ENCODE data around the gene ABCC1. TPM values are rescaled to one million over a fixed set of nuclear protein-coding genes. Genes with fewer than 3 reads are reported as not detected.

ABCC1 gene
- total RNA-seq, 2 experiments from 2014 or later, result 42.9 to 44.8 TPM

DNA sequence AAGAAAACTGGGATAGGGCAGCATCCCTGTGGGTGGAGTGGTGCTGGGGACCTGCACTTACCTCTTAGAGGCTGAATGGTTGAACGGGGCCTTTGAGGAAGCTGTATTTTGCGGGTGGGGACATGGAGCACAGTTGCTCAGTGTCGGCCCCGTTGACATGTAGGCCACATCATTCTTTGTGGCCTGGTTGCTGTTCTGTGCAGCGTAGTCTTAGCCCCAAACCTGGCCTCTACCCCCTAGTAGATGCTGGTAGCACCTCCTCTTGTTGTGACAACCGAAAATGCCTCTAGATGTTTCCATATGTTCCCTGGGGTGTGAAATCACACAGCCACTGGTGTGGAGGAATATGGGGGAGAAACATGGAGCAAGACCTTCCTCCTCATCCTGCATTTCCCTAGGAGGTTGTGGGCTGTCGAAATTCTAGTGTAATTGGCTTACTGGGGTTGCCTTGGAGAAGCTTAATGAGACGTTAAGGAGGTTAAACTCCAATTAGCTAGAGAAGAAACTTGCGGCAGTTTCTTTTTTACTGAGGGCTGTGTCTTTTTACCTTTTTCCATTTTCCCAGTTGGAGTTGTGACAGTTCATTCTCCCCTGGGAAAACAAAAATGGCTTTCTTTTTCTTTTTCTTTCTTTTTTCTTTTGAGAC is 9.4 kb downstream of the ABCC1 start:
- peak overlapping the region; percentile 31 to 45 for H3K27ac ChIP-seq (ENCODE audit: low read depth in 1 of 2, low read length in 2 of 2)
- intact Hi-C loops (cut with DNase I, micrococcal nuclease), result no loop called here
- Mint-ChIP-seq H3K4me3 (no peak overlapping the region), H3K9me3 (no peaks in the 10 kb centered on the region), H3K4me1 (ENCODE audit: low read depth) (peaks cover 82% of the 10 kb centered on the region), H3K27ac (peak overlapping the region; percentile 89), H3K36me3 (ENCODE audit: low read depth) (peaks cover 7% of the 10 kb centered on the region), H3K27me3 (no peaks in the 10 kb centered on the region)
- peaks cover 88% of the 10 kb centered on the region for H3K4me1 ChIP-seq (ENCODE audit: insufficient read depth, low read length)
- H3K9me3 ChIP-seq (ENCODE audit: control insufficient read depth in 1 of 2, insufficient read depth in 1 of 2, low read length in 2 of 2), result peaks cover 0 to 8% of the 10 kb centered on the region in 2 experiments
- H3K36me3 ChIP-seq (ENCODE audit: insufficient read depth, low read length), result no peaks in the 10 kb centered on the region
- TF ChIP-seq, protein P1, sequence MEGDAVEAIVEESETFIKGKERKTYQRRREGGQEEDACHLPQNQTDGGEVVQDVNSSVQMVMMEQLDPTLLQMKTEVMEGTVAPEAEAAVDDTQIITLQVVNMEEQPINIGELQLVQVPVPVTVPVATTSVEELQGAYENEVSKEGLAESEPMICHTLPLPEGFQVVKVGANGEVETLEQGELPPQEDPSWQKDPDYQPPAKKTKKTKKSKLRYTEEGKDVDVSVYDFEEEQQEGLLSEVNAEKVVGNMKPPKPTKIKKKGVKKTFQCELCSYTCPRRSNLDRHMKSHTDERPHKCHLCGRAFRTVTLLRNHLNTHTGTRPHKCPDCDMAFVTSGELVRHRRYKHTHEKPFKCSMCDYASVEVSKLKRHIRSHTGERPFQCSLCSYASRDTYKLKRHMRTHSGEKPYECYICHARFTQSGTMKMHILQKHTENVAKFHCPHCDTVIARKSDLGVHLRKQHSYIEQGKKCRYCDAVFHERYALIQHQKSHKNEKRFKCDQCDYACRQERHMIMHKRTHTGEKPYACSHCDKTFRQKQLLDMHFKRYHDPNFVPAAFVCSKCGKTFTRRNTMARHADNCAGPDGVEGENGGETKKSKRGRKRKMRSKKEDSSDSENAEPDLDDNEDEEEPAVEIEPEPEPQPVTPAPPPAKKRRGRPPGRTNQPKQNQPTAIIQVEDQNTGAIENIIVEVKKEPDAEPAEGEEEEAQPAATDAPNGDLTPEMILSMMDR (IDR thresholded peaks at IDR 0.05), result no peak
- H3K4me3 ChIP-seq (ENCODE audit: low read length), result no peak overlapping the region
- ChIA-PET CTCF (no interaction called here), POLR2A (interaction anchor here (1.0 to 2.5 kb wide), 4 partner anchors 8 to 71 kb away, joined by 3 to 17 read pairs (median 8); partner anchors contain the start of gene CEP20)
- H3K27me3 ChIP-seq (ENCODE audit: control insufficient read depth in 1 of 2, insufficient read depth in 2 of 2, low read length in 2 of 2), result no peaks in the 10 kb centered on the region
- ATAC-seq (ENCODE audit: poor library complexity), result no peak
- peak in 1 of 14 experiments; percentile 10 for DNase-seq

- Mint-ChIP-seq H3K27me3 (no peaks in the 10 kb centered on the region), H3K36me3 (ENCODE audit: low read depth) (peaks cover 7% of the 10 kb centered on the region), H3K4me3 (peak overlapping the region; percentile 73), H3K4me1 (ENCODE audit: low read depth) (peaks cover 80% of the 10 kb centered on the region), H3K27ac (peak overlapping the region; percentile 89), H3K9me3 (no peaks in the 10 kb centered on the region)
- TF ChIP-seq, protein P1 (IDR thresholded peaks at IDR 0.05), result no peak
- Histone ChIP-seq H3K27ac (ENCODE audit: low read depth in 1 of 2, low read length in 2 of 2) (peak overlapping the region; percentile 86 to 91), H3K4me1 (ENCODE audit: insufficient read depth, low read length) (peaks cover 81% of the 10 kb centered on the region), H3K4me3 (ENCODE audit: low read length) (peak overlapping the region; percentile 49), H3K36me3 (ENCODE audit: insufficient read depth, low read length) (no peaks in the 10 kb centered on the region), H3K9me3 (ENCODE audit: control insufficient read depth in 1 of 2, insufficient read depth in 1 of 2, low read length in 2 of 2) (peaks cover 0 to 8% of the 10 kb centered on the region in 2 experiments), H3K27me3 (ENCODE audit: control insufficient read depth in 1 of 2, insufficient read depth in 2 of 2, low read length in 2 of 2) (no peaks in the 10 kb centered on the region)
- DNase-seq (peak in 1 of 14 experiments; percentile 22), ATAC-seq (ENCODE audit: poor library complexity) (no peak)
- ChIA-PET CTCF (no interaction called here), POLR2A (interaction anchor here (0.6 to 2.5 kb wide), 3 partner anchors 10 to 72 kb away, joined by 3 to 17 read pairs (median 14); partner anchors contain the start of gene CEP20)
- intact Hi-C loops (cut with DNase I, micrococcal nuclease), result loop anchor here in 1 of 2 experiments (1.0 kb wide), 1 partner anchor 11 kb away; the partner anchor contains the start of gene ABCC1
Observed at GRCh38 chr16:15960124-15960971, 10.9 kb downstream of the ABCC1 start.

DNA sequence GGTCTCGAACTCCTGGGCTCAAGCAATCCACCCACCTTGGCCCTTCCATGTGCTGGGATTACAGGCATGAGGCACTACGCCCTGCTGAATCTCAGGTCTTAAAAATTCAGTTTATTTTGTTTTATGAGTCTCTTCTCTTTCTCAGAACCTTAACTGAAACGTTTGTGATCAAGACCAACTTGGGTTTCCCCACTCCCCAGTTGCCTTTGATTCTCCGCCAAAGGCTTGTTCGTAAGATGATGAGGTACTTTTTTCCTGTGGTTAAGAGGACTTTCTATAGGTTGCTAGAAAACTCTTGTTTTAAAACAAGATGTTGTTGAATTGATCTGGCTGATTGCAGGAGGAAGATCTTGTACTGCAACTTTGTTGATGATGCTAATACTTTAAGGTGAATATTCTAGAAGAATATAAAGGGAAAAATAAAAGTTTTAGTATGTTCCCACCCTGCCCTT is 11.7 kb downstream of the ABCC1 start:
- peak overlapping the region; percentile 86 to 91 for H3K27ac ChIP-seq (ENCODE audit: low read depth in 1 of 2, low read length in 2 of 2)
- peak; percentile 84 for ATAC-seq (ENCODE audit: poor library complexity)
- H3K4me3 Mint-ChIP-seq, result peak overlapping the region; percentile 73
- H3K36me3 ChIP-seq (ENCODE audit: insufficient read depth, low read length), result no peaks in the 10 kb centered on the region
- H3K9me3 ChIP-seq (ENCODE audit: control insufficient read depth in 1 of 2, insufficient read depth in 1 of 2, low read length in 2 of 2), result peaks cover 0 to 8% of the 10 kb centered on the region in 2 experiments
- H3K36me3 Mint-ChIP-seq (ENCODE audit: low read depth), result peaks cover 7% of the 10 kb centered on the region
- POLR2A ChIA-PET, result interaction anchor here (2.5 kb wide), 2 partner anchors 11 to 73 kb away, joined by 14 to 17 read pairs; partner anchors contain the start of gene CEP20
- CTCF ChIA-PET, result no interaction called here
- no peaks in the 10 kb centered on the region for H3K27me3 Mint-ChIP-seq
- peak; percentile 46 to 95 (median 60) for DNase-seq
- H3K4me1 ChIP-seq (ENCODE audit: insufficient read depth, low read length), result peaks cover 79% of the 10 kb centered on the region
- TF ChIP-seq, protein P1 (IDR thresholded peaks at IDR 0.05), result no peak
- H3K27me3 ChIP-seq (ENCODE audit: control insufficient read depth in 1 of 2, insufficient read depth in 2 of 2, low read length in 2 of 2), result no peaks in the 10 kb centered on the region
- H3K4me1 Mint-ChIP-seq (ENCODE audit: low read depth), result peaks cover 73% of the 10 kb centered on the region
- H3K27ac Mint-ChIP-seq, result peak overlapping the region; percentile 89
- intact Hi-C loops (cut with DNase I, micrococcal nuclease), result loop anchor here in 1 of 2 experiments (1.0 kb wide), 2 partner anchors 11 to 73 kb away; partner anchors contain the start of gene CEP20
- peak overlapping the region; percentile 49 for H3K4me3 ChIP-seq (ENCODE audit: low read length)
- no peaks in the 10 kb centered on the region for H3K9me3 Mint-ChIP-seq

Measured in CD4-positive, alpha-beta T cell (primary cell).